GM12873 (cell line): ENCODE data around the gene FRMD1.

Experiments
- TF ChIP-seq, protein P1 (sequence below): IDR thresholded peaks from 2 replicates; pipeline ENCODE4 v1.5.1; 2012; ENCODE audit warnings: low read depth, mild to moderate bottlenecking, moderate library complexity, low read length, control low read depth; ENCODE audit not compliant: insufficient read depth; ENCODE audit errors: missing control alignments

FRMD1 gene

DNA sequence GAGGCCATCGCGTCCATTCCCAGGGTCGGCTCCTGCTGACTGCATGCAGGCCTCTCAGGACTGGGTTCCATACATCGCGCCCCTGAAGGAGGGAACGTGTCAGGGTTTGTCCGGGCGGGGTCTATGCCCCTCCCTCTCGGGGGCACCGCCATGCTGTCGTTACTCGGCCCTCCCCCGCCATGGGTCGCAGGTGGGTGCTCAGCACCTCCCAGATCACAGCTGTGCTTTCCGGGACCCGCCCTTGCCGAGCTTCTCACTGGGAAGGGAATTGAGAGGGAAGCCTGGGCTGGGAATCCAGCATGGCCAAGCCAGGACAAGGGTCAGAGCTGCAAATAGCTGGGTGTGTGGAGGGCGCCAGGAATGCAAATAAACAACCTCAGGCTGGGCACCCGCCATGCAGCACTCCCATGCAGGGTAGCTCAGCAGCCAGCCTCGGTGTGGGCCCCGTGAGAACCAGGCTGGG is at the start of gene FRMD1:
FRMD1 (minus strand) TSS at position 270 of the 463 bp plus-strand sequence; CDS start at position 152, 118 bp downstream.
- TF ChIP-seq, protein P1, sequence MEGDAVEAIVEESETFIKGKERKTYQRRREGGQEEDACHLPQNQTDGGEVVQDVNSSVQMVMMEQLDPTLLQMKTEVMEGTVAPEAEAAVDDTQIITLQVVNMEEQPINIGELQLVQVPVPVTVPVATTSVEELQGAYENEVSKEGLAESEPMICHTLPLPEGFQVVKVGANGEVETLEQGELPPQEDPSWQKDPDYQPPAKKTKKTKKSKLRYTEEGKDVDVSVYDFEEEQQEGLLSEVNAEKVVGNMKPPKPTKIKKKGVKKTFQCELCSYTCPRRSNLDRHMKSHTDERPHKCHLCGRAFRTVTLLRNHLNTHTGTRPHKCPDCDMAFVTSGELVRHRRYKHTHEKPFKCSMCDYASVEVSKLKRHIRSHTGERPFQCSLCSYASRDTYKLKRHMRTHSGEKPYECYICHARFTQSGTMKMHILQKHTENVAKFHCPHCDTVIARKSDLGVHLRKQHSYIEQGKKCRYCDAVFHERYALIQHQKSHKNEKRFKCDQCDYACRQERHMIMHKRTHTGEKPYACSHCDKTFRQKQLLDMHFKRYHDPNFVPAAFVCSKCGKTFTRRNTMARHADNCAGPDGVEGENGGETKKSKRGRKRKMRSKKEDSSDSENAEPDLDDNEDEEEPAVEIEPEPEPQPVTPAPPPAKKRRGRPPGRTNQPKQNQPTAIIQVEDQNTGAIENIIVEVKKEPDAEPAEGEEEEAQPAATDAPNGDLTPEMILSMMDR = no peak

DNA sequence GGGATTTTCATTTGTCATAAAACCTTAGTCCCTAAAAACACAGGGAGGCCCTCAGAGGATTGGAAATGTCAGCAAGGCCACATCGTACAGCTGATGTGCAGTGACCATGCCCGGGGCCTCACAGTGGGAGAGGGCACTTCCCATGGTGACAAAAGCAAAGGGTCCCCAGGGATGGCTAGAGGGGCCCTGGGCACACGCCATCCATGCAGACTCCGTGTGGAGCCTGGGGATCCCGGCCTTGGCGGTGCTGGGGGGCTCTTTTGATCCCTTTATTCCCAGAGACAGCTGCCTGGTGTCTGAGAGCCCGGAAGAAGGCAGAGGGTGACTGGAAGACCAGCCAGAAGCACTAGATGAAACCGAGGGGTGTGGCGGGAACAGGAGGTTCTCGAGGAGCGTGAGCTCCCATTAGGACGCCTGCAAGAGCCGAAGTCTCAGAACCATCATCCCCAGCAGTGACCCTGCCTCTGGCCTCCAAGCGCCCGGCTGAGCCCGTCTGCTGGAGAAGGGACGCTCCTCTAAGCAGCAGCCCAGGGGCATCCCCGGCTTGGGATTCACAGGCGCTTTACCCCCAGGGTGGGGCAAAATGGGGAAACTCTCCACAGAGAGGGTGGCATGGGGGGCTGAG is 49.1 kb upstream of the FRMD1 start:
- TF ChIP-seq, protein P1 = no peak

DNA sequence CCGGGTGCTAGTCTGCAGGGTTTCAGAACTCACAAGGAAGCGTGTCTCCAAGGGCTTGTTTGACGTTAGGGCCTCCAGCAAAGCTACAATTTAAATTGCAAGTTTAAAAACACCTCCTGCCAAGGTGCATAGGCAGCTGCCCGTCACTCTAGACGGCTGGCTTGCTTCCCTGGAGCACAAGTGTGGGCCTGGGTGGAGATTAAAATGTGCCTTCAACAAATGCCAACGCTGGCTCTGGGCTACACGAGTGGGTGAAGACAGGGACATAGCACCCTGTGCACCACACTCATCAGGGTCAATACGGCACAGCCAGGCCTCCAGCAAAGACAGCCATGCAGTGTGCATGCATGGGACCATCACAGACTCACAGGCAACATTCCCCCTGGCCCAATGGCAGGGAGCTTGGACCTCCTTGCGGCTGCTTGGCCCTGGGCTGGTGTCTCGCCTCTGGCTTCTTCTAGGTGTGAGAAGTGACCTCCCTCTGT is 48.4 kb upstream of the FRMD1 start:
- TF ChIP-seq, protein P1 = no peak

DNA sequence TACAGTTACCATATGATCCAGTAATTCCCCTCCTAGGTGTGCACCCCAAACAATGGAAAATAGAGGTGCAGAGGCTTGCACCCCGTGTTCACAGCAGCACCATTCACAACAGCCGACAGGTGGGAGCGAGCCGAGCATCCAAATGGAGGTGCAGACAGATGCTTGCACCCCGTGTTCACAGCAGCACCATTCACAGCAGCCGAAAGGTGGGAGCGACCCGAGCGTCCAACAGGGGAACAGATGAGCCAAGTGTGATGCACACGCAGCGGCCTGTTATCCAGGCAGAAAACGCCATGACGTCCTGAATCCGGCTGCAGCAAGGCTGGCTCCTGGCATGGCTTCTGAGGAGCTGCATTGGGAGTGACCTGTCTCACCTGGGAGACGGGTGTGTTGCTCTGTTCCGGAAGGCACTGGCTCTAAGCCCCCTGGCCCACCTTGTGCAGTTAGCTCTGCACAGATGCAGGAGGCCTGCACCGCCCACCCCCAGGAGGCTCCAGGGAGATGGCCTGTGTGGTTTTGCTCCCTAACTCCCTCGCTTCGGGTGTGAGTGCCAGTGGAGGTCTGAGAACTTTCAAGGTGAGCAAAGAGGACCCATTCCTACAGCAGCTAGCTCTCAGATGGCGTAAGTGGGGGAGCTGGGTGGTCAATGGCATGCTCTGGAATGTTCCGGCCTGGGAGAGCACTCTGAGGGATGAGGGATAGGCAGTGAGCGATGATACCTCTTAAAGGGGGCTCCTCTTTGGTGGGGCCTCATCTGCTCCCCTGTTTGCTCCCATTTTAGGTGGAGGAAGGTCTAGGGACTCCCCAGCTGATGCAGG is 47.8 kb upstream of the FRMD1 start:
- TF ChIP-seq, protein P1 = no peak

DNA sequence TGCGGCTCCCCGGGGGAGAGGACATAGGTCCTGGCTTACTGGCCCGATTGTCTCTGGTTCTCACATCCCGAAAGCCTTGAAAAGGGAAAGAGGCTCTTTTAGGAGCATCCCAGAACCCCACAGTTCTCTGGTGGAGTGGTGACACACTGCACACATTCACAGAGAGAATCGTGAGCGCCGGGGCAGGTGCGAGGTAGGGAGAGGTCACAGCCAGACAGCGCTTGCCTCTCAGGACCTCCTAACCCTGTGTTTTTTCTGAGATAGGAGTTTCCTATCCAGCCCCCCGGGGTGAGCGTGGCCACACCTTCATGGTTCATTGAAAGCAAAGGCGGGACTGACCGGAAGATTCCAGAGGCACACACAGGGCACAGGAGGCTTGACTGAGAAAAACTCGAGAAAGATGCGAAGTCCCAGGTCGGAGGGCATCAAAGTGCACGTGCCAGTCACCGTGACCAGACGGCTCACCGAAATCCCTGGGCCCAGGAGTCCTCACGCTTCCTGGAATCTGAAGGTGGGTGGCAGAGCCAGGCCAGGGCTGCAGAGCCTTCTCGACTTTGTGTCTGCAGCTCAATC is 46.5 kb upstream of the FRMD1 start:
- TF ChIP-seq, protein P1 = no peak

DNA sequence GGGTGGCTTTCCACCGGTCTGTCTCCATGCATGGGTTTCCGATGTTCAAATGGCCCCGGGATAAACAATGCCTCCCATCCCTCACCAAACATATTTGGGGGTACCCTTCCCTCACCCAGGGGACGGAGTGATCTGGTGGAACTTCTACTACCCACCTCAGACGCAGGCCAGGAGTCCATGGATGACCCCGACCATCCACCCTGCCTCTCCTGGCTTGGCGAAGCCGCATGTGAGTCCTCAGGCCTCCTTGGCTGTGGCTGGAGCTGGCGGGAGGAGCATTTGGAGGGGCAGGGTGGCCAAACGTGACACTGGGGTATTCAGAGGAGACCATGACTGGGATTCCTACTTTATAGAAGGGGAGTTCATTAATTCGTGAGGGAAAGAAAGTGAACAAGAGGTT is 45.9 kb upstream of the FRMD1 start:
- TF ChIP-seq, protein P1 = no peak

DNA sequence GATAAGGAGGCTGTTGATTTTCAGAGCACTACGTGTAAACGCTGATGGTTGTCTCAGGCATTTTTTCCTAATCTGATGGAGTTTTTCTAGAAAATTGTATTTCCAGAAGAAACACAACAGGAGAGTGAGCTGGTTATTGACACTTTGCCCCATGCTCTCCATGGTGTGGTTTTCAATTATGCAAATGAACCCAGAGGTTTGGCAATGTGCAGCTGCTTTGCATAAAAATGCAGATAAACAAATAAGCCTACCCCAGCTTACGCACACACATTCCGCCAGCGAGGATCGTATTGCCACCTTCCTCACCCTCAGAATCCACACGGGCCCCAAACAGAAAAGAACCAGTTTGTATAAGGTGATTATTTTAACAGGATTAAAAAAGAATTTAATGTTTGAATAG is 45.1 kb upstream of the FRMD1 start:
- TF ChIP-seq, protein P1 = no peak
